Measurements from ENCODE around the gene MCTP1.

The MCTP1 gene

GRCh38 chr5:94694671-94695070, 590.2 kb downstream of the MCTP1 start:
- no peak for DNase-seq (ENCODE audit: low spot score)

GRCh38 chr5:94693845-94694370, 591.0 kb downstream of the MCTP1 start:
- no peak for DNase-seq (ENCODE audit: low spot score)

GRCh38 chr5:94693043-94693822, 591.7 kb downstream of the MCTP1 start:
- DNase-seq (ENCODE audit: low spot score), result no peak

- no peak for DNase-seq (ENCODE audit: low spot score)
Observed at GRCh38 chr5:94692581-94692980, 592.3 kb downstream of the MCTP1 start.

GRCh38 chr5:94691949-94692348, 592.9 kb downstream of the MCTP1 start:
- DNase-seq (ENCODE audit: low spot score), result no peak

- DNase-seq (ENCODE audit: low spot score), result no peak
Observed at GRCh38 chr5:94691291-94691690, 593.6 kb downstream of the MCTP1 start.

- no peak for DNase-seq (ENCODE audit: low spot score)
Observed at GRCh38 chr5:94690778-94691177, 594.1 kb downstream of the MCTP1 start.

GRCh38 chr5:94689908-94690307, 595.0 kb downstream of the MCTP1 start:
- no peak for DNase-seq (ENCODE audit: low spot score)

- no peak for DNase-seq (ENCODE audit: low spot score)
Observed at GRCh38 chr5:94682814-94683520, 601.9 kb downstream of the MCTP1 start.

- DNase-seq (ENCODE audit: low spot score), result no peak
Observed at GRCh38 chr5:94675965-94676618, 608.8 kb downstream of the MCTP1 start.

- DNase-seq (ENCODE audit: low spot score), result no peak
Observed at GRCh38 chr5:94674490-94675382, 610.2 kb downstream of the MCTP1 start.

GRCh38 chr5:94672746-94673145, 612.1 kb downstream of the MCTP1 start:
- DNase-seq (ENCODE audit: low spot score), result no peak

- DNase-seq (ENCODE audit: low spot score), result no peak
Observed at GRCh38 chr5:94670726-94671125, 614.2 kb downstream of the MCTP1 start.

GRCh38 chr5:94667937-94668336, 617.0 kb downstream of the MCTP1 start:
- no peak for DNase-seq (ENCODE audit: low spot score)

- DNase-seq (ENCODE audit: low spot score), result no peak
Observed at GRCh38 chr5:94661086-94661485, 623.8 kb downstream of the MCTP1 start.

- no peak for DNase-seq (ENCODE audit: low spot score)
Observed at GRCh38 chr5:94660506-94660905, 624.4 kb downstream of the MCTP1 start.

GRCh38 chr5:94658272-94658671, 626.6 kb downstream of the MCTP1 start:
- DNase-seq (ENCODE audit: low spot score), result no peak

Data from ecto neural progenitor cell (in vitro differentiated cells).